Astrocyte (in vitro differentiated cells and primary cell): ENCODE results near the gene NDRG4. TPM values are rescaled to one million over a fixed set of nuclear protein-coding genes. Genes with fewer than 3 reads are reported as not detected.

Experiments used
- DNase-seq: peaks from one replicate; pipeline ENCODE4 v3.0.0-alpha.2; 2010; ENCODE audit warnings: low read depth
- FAIRE-seq: peaks from 2 replicates; lab custom pipeline; 2011; peaks lifted over from hg19 to GRCh38; lab: Jason Lieb, UNC
- H2AFZ ChIP-seq: 2 replicates; pipeline ENCODE4 v1.6.0; 2012; ENCODE audit warnings: low read depth, low read length, inconsistent platforms
- H3K27ac ChIP-seq: 2 replicates; pipeline ENCODE4 v1.5.1; 2011; ENCODE audit warnings: low read depth, low read length, inconsistent platforms
- H3K27me3 ChIP-seq: 2 replicates; pipeline ENCODE4 v1.6.0; 2011; ENCODE audit warnings: low read length, inconsistent platforms; ENCODE audit not compliant: insufficient read depth
- H3K36me3 ChIP-seq: 2 replicates; pipeline ENCODE4 v1.5.1; 2011; ENCODE audit warnings: low read length, inconsistent platforms; ENCODE audit not compliant: insufficient read depth
- H3K4me1 ChIP-seq: 2 replicates; pipeline ENCODE4 v1.5.1; 2011; ENCODE audit warnings: low read length, inconsistent platforms; ENCODE audit not compliant: insufficient read depth
- H3K4me2 ChIP-seq: 2 replicates; pipeline ENCODE4 v1.6.0; 2012; ENCODE audit warnings: low read length, inconsistent platforms
- H3K4me3 ChIP-seq: 2 replicates; pipeline ENCODE4 v1.5.1; 2011; ENCODE audit warnings: low read depth, mild to moderate bottlenecking, low read length, inconsistent platforms; ENCODE audit not compliant: insufficient read depth
- H3K79me2 ChIP-seq: 2 replicates; pipeline ENCODE4 v1.6.0; 2012; ENCODE audit warnings: mild to moderate bottlenecking, low read length, inconsistent platforms; ENCODE audit not compliant: insufficient read depth
- H3K9ac ChIP-seq: 2 replicates; pipeline ENCODE4 v1.6.0; 2012; ENCODE audit warnings: mild to moderate bottlenecking, low read length, inconsistent platforms
- H3K9me3 ChIP-seq: 2 replicates; pipeline ENCODE4 v1.5.1; 2012; ENCODE audit warnings: low read depth, mild to moderate bottlenecking, low read length, inconsistent platforms; ENCODE audit not compliant: insufficient read depth
- H4K20me1 ChIP-seq: 2 replicates; pipeline ENCODE4 v1.6.0; 2012; ENCODE audit warnings: low read length, inconsistent platforms; ENCODE audit not compliant: insufficient read depth
- H3K27ac Mint-ChIP-seq: one replicate; pipeline ENCODE4 v1.8.0; 2021; ENCODE audit warnings: mild to moderate bottlenecking, mixed read lengths; ENCODE audit not compliant: unreplicated experiment
- H3K27me3 Mint-ChIP-seq: one replicate; pipeline ENCODE4 v1.8.0; 2021; ENCODE audit warnings: low read depth, mixed read lengths; ENCODE audit not compliant: unreplicated experiment
- H3K36me3 Mint-ChIP-seq: one replicate; pipeline ENCODE4 v1.8.0; 2021; ENCODE audit warnings: low read depth, mixed read lengths; ENCODE audit not compliant: unreplicated experiment
- H3K4me1 Mint-ChIP-seq: one replicate; pipeline ENCODE4 v1.8.0; 2021; ENCODE audit warnings: low read depth, mixed read lengths; ENCODE audit not compliant: unreplicated experiment
- H3K4me3 Mint-ChIP-seq: one replicate; pipeline ENCODE4 v1.8.0; 2021; ENCODE audit warnings: mild to moderate bottlenecking, moderate library complexity, mixed read lengths; ENCODE audit not compliant: unreplicated experiment
- H3K9me3 Mint-ChIP-seq: one replicate; pipeline ENCODE4 v1.8.0; 2021; ENCODE audit warnings: mild to moderate bottlenecking, mixed read lengths; ENCODE audit not compliant: unreplicated experiment
- EZH2 ChIP-seq: IDR thresholded peaks from 2 replicates; pipeline ENCODE4 v1.6.1; 2012; ENCODE audit warnings: mild to moderate bottlenecking, low read length, inconsistent platforms; ENCODE audit not compliant: insufficient read depth
- total RNA-seq: library from RNA; stranded (reverse); gene quantifications from 2 replicates; pipeline ENCODE4 v1.2.1, GENCODE V29; 2021
- TF ChIP-seq, protein P1 (sequence below): IDR thresholded peaks from 2 replicates; pipeline ENCODE4 v1.5.1; 2011; ENCODE audit warnings: low read depth, mild to moderate bottlenecking, inconsistent platforms, low read length, moderate library complexity; ENCODE audit not compliant: insufficient read depth

NDRG4 gene
- total RNA-seq, 1 donor from 2014 or later = 21.9 TPM

GRCh38 chr16:58500430-58501241 is 693 bp downstream of the NDRG4 start:
- Histone ChIP-seq H3K79me2 (peaks cover 9% of the 10 kb centered on the region), H3K27me3 (no peaks in the 10 kb centered on the region), H3K9ac (peak overlapping the region; percentile 71), H3K4me1 (peaks cover 23% of the 10 kb centered on the region), H3K4me2 (peak overlapping the region; percentile 94), H4K20me1 (peaks cover 17% of the 10 kb centered on the region), H2AFZ (peak overlapping the region; percentile 68), H3K9me3 (no peaks in the 10 kb centered on the region), H3K27ac (peak overlapping the region; percentile 18), H3K4me3 (peak overlapping the region; percentile 54), H3K36me3 (no peaks in the 10 kb centered on the region)
- Mint-ChIP-seq H3K27me3 (peaks cover 7% of the 10 kb centered on the region), H3K4me1 (peaks cover 1% of the 10 kb centered on the region), H3K36me3 (peaks cover 2% of the 10 kb centered on the region), H3K9me3 (no peaks in the 10 kb centered on the region), H3K27ac (peak overlapping the region; percentile 47), H3K4me3 (peak overlapping the region; percentile 83)
- FAIRE-seq (no peak), DNase-seq (no peak)
- TF ChIP-seq, protein P1, sequence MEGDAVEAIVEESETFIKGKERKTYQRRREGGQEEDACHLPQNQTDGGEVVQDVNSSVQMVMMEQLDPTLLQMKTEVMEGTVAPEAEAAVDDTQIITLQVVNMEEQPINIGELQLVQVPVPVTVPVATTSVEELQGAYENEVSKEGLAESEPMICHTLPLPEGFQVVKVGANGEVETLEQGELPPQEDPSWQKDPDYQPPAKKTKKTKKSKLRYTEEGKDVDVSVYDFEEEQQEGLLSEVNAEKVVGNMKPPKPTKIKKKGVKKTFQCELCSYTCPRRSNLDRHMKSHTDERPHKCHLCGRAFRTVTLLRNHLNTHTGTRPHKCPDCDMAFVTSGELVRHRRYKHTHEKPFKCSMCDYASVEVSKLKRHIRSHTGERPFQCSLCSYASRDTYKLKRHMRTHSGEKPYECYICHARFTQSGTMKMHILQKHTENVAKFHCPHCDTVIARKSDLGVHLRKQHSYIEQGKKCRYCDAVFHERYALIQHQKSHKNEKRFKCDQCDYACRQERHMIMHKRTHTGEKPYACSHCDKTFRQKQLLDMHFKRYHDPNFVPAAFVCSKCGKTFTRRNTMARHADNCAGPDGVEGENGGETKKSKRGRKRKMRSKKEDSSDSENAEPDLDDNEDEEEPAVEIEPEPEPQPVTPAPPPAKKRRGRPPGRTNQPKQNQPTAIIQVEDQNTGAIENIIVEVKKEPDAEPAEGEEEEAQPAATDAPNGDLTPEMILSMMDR = no peak
- TF ChIP-seq EZH2 = no peak

GRCh38 chr16:58501242-58502131 is 1.5 kb downstream of the NDRG4 start:
- Mint-ChIP-seq H3K27ac (peak overlapping the region; percentile 72), H3K27me3 (peaks cover 7% of the 10 kb centered on the region), H3K4me3 (peak overlapping the region; percentile 80), H3K4me1 (peaks cover 1% of the 10 kb centered on the region), H3K9me3 (no peaks in the 10 kb centered on the region), H3K36me3 (peaks cover 2% of the 10 kb centered on the region)
- no peaks in the 10 kb centered on the region for H3K36me3 ChIP-seq
- TF ChIP-seq EZH2 = peak; percentile 54
- TF ChIP-seq, protein P1 = no peak
- peaks cover 17% of the 10 kb centered on the region for H3K4me1 ChIP-seq
- no peaks in the 10 kb centered on the region for H3K27me3 ChIP-seq
- H4K20me1 ChIP-seq = peaks cover 17% of the 10 kb centered on the region
- DNase-seq (no peak), FAIRE-seq (no peak)
- H3K9ac ChIP-seq = peak overlapping the region; percentile 71
- peaks cover 9% of the 10 kb centered on the region for H3K79me2 ChIP-seq
- peak overlapping the region; percentile 94 for H3K4me2 ChIP-seq
- H2AFZ ChIP-seq = peak overlapping the region; percentile 68
- peak overlapping the region; percentile 54 for H3K4me3 ChIP-seq
- no peaks in the 10 kb centered on the region for H3K9me3 ChIP-seq
- H3K27ac ChIP-seq = no peak overlapping the region
